Posterior vena cava (tissue), 2 donors: ENCODE results near the gene TIMD4. TPM values are rescaled to one million over a fixed set of nuclear protein-coding genes. Genes with fewer than 3 reads are reported as not detected.
"Not testable (repeated sequence)": the region's sequence is repeated elsewhere in the genome, so short reads cannot be mapped to it uniquely, and the experiment has no call there.

Source experiments
- DNase-seq: peaks from one replicate; pipeline ENCODE4 v3.0.0-alpha.2; 2020; ENCODE audit warnings: low spot score
- intact Hi-C, 2 donors: fragments of 100-400 bp; cut with DNase I; formaldehyde crosslinking; loops; one replicate each; pipeline versions ENCODE4 v1.14.1 to v1.14.2; 2022 to 2023
- long read RNA-seq, 2 donors: library from polyadenylated mRNA; unstranded; transcript quantifications; one replicate each; pipeline ENCODE4 v2.0.0, GENCODE V29; 2020 to 2021
- total RNA-seq, 2 donors: library from RNA; stranded (reverse); fragmentation: NEBNext Ultra II Directional; extraction: Animal tissue kit (Norgen Biotek cat#: 25700); gene quantifications; one replicate each; pipeline ENCODE4 v1.2.1, GENCODE V29; 2021
- donor health status: DM: yes; HTN: yes; CAD: no.
- donor health status: DM: yes; HTN: yes; CAD: no.

TIMD4 gene
- total RNA-seq = under 1 TPM in 1 of 2 donors, not detected in 1; 0.42 TPM
- long read RNA-seq, donor 1 = 0 reads
- long read RNA-seq, donor 2 = 0 reads

GRCh38 chr5:156963125-156963524 lies at the start of gene TIMD4:
Gene TIMD4, minus strand, starts transcription at chr5:156963226. Its CDS starts 28 bp downstream, at chr5:156963198.
- intact Hi-C loops = no loop called here
- no peak for DNase-seq

GRCh38 chr5:157006262-157006661 lies 43.2 kb upstream of the TIMD4 start:
- DNase-seq = no peak
- intact Hi-C loops = no loop called here

GRCh38 chr5:157004893-157005551 lies 42.0 kb upstream of the TIMD4 start:
- DNase-seq = no peak
- intact Hi-C loops = no loop called here

- intact Hi-C loops = no loop called here
- no peak for DNase-seq
Observed at GRCh38 chr5:156991714-156992113, 28.7 kb upstream of the TIMD4 start.

GRCh38 chr5:156984064-156984463 lies 21.0 kb upstream of the TIMD4 start:
- DNase-seq = peak; percentile 58
- intact Hi-C loops = no loop called here

GRCh38 chr5:156981481-156981880 lies 18.5 kb upstream of the TIMD4 start:
- intact Hi-C loops = no loop called here
- DNase-seq = no peak

- no peak for DNase-seq
- intact Hi-C loops = no loop called here
Observed at GRCh38 chr5:156974328-156974727, 11.3 kb upstream of the TIMD4 start.

GRCh38 chr5:156971848-156972525 lies 9.0 kb upstream of the TIMD4 start:
- intact Hi-C loops = no loop called here
- no peak for DNase-seq

- intact Hi-C loops = no loop called here
- no peak for DNase-seq
Observed at GRCh38 chr5:156971415-156971814, 8.4 kb upstream of the TIMD4 start.

- DNase-seq, intact Hi-C loops: not testable (repeated sequence)
Observed at GRCh38 chr5:156967386-156967785, 4.4 kb upstream of the TIMD4 start.

- no peak for DNase-seq
- intact Hi-C loops = no loop called here
Observed at GRCh38 chr5:156956321-156956720, 6.7 kb downstream of the TIMD4 start.

- DNase-seq = no peak
- intact Hi-C loops = no loop called here
Observed at GRCh38 chr5:156951359-156951758, 11.7 kb downstream of the TIMD4 start.

- intact Hi-C loops = no loop called here
- no peak for DNase-seq
Observed at GRCh38 chr5:156950716-156951115, 12.3 kb downstream of the TIMD4 start.

GRCh38 chr5:156949424-156949823 lies 13.6 kb downstream of the TIMD4 start:
- no peak for DNase-seq
- intact Hi-C loops = no loop called here

- DNase-seq = no peak
- intact Hi-C loops = no loop called here
Observed at GRCh38 chr5:156947925-156948324, 15.1 kb downstream of the TIMD4 start.

- intact Hi-C loops = no loop called here
- no peak for DNase-seq
Observed at GRCh38 chr5:156942064-156942463, 21.0 kb downstream of the TIMD4 start.

- DNase-seq, intact Hi-C loops: not testable (repeated sequence)
Observed at GRCh38 chr5:156940462-156940861, 22.6 kb downstream of the TIMD4 start.

GRCh38 chr5:156936972-156937371 lies 26.1 kb downstream of the TIMD4 start:
- intact Hi-C loops = no loop called here

GRCh38 chr5:156934450-156935211 lies 28.4 kb downstream of the TIMD4 start:
- DNase-seq = no peak
- intact Hi-C loops = no loop called here

More at GRCh38 chr5:156936972-156937371, 26.1 kb downstream of the TIMD4 start:
- DNase-seq = no peak

- intact Hi-C loops = no loop called here
Observed at GRCh38 chr5:156929366-156929948, 33.6 kb downstream of the TIMD4 start.

More at GRCh38 chr5:156929366-156929948, 33.6 kb downstream of the TIMD4 start:
- DNase-seq = no peak
